AG09319 (cell line): ENCODE measurements around the gene TRAPPC5.
A peak's percentile ranks its signal among the peaks of the same experiment; 100 is the strongest.

Source experiments
- DNase-seq: peaks from one replicate; pipeline ENCODE4 v3.0.0-alpha.2; 2010; ENCODE audit warnings: low read depth; ENCODE audit errors: extremely low read depth
- CTCF ChIP-seq: IDR thresholded peaks from 2 replicates; pipeline ENCODE4 v1.5.1; 2011; ENCODE audit warnings: low read depth, mild to moderate bottlenecking, inconsistent platforms, low read length, moderate library complexity

TRAPPC5 gene

GRCh38 chr19:7658219-7658686 lies 22.4 kb upstream of the TRAPPC5 start:
- TF ChIP-seq CTCF: no peak
- DNase-seq: no peak

GRCh38 chr19:7661744-7662538 lies 18.7 kb upstream of the TRAPPC5 start:
- no peak for DNase-seq
- TF ChIP-seq CTCF: no peak

GRCh38 chr19:7662657-7663056 lies 18.0 kb upstream of the TRAPPC5 start:
- TF ChIP-seq CTCF: no peak
- DNase-seq: no peak

- TF ChIP-seq CTCF: no peak
- DNase-seq: no peak
These were observed 16.9 kb upstream of the TRAPPC5 start for GRCh38 chr19:7663706-7664105.

GRCh38 chr19:7665076-7665475 lies 15.6 kb upstream of the TRAPPC5 start:
- DNase-seq: peak; percentile 39
- no peak for TF ChIP-seq CTCF

- no peak for DNase-seq
- TF ChIP-seq CTCF: no peak
These were observed 11.8 kb upstream of the TRAPPC5 start, which contains the start of gene RETN for GRCh38 chr19:7668842-7669241. TSS of gene RETN (plus strand) at chr19:7669049. CDS start at chr19:7669327, 278 bp downstream.

GRCh38 chr19:7669641-7670040 lies 11.0 kb upstream of the TRAPPC5 start:
- TF ChIP-seq CTCF: no peak
- DNase-seq: no peak
